ENCODE data around the gene CYB5R4.

GRCh38 chr6:83873869-83874268 is 14.4 kb downstream of the CYB5R4 start:
- TF ChIP-seq, protein P1, sequence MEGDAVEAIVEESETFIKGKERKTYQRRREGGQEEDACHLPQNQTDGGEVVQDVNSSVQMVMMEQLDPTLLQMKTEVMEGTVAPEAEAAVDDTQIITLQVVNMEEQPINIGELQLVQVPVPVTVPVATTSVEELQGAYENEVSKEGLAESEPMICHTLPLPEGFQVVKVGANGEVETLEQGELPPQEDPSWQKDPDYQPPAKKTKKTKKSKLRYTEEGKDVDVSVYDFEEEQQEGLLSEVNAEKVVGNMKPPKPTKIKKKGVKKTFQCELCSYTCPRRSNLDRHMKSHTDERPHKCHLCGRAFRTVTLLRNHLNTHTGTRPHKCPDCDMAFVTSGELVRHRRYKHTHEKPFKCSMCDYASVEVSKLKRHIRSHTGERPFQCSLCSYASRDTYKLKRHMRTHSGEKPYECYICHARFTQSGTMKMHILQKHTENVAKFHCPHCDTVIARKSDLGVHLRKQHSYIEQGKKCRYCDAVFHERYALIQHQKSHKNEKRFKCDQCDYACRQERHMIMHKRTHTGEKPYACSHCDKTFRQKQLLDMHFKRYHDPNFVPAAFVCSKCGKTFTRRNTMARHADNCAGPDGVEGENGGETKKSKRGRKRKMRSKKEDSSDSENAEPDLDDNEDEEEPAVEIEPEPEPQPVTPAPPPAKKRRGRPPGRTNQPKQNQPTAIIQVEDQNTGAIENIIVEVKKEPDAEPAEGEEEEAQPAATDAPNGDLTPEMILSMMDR (IDR thresholded peaks at IDR 0.05), result no peak
- no peak for TF ChIP-seq EZH2 (IDR thresholded peaks at IDR 0.05; ENCODE audit: borderline replicate concordance, insufficient read depth, low read depth, low read length, poor library complexity, severe bottlenecking)
